HepG2 (cell line): ENCODE results near the gene HYI.
"Not testable (repeated sequence)": the region's sequence is repeated elsewhere in the genome, so short reads cannot be mapped to it uniquely, and the experiment has no call there.

Experiments used
- CBX2 ChIP-seq, 2 experiments: fragments of 200-600 bp in 1 of 2; sonication (generic); formaldehyde crosslinking in 1 of 2; IDR thresholded peaks; 2 replicates each; pipeline versions ENCODE4 v1.7.0 to v1.8.1; 2018 to 2022; ENCODE audit warnings: low read depth in 2 of 2, low read length in 1 of 2, mild to moderate bottlenecking in 1 of 2, missing genetic modification reagents in 1 of 2
- EP300 ChIP-seq, 3 experiments: sonication (generic) in 1 of 3; formaldehyde crosslinking in 1 of 3; IDR thresholded peaks; 2 replicates each; pipeline versions ENCODE4 v1.5.1 to v1.6.1; 2011 to 2020; ENCODE audit warnings: low read depth in 2 of 3, low read length in 2 of 3, borderline replicate concordance in 1 of 3, improper control_type of control experiment in 1 of 3, mild to moderate bottlenecking in 1 of 3, missing genetic modification reagents in 1 of 3, moderate library complexity in 1 of 3
- RAD21 ChIP-seq: fragments of 450-650 bp; formaldehyde crosslinking; IDR thresholded peaks from 2 replicates; pipeline ENCODE4 v1.5.0; 2020; ENCODE audit warnings: mild to moderate bottlenecking
- TARDBP ChIP-seq: sonication (generic); formaldehyde crosslinking; IDR thresholded peaks from 2 replicates; pipeline ENCODE4 v1.8.0; 2022; ENCODE audit warnings: mild to moderate bottlenecking, missing genetic modification reagents
- ZFP36 ChIP-seq: fragments of 150-350 bp; IDR thresholded peaks from 2 replicates; pipeline ENCODE4 v1.6.1; 2018; ENCODE audit warnings: borderline replicate concordance, low read length, low read depth; ENCODE audit not compliant: partially characterized antibody
- TF ChIP-seq, protein P1 (sequence below): sonication (generic); formaldehyde crosslinking; IDR thresholded peaks from 2 replicates; pipeline ENCODE4 v1.5.0; 2020; ENCODE audit warnings: mild to moderate bottlenecking, missing genetic modification reagents, moderate library complexity
- TF ChIP-seq, protein P2 (sequence below): sonication (generic); formaldehyde crosslinking; IDR thresholded peaks from 2 replicates; pipeline ENCODE4 v1.5.1; 2020; ENCODE audit warnings: missing genetic modification reagents, mild to moderate bottlenecking, borderline replicate concordance
- TF ChIP-seq, protein P3 (sequence below): IDR thresholded peaks from 2 replicates; pipeline ENCODE4 v1.6.1; 2018; ENCODE audit warnings: missing genetic modification reagents

DNA sequence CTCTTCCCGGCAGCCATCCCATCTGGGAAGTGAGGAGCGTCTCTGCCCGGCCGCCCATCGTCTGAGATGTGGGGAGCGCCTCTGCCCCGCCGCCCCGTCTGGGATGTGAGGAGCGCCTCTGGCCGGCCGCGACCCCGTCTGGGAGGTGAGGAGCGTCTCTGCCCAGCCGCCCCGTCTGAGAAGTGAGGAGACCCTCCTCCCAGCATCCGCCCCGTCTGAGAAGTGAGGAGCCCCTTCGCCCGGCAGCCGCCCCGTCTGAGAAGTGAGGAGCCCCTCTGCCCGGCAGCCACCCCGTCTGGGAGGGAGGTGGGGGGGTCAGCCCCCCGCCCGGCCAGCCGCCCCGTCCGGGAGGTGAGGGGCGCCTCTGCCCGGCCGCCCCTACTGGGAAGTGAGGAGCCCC is 48.1 kb upstream of the HYI start:
- TF ChIP-seq, protein P1, sequence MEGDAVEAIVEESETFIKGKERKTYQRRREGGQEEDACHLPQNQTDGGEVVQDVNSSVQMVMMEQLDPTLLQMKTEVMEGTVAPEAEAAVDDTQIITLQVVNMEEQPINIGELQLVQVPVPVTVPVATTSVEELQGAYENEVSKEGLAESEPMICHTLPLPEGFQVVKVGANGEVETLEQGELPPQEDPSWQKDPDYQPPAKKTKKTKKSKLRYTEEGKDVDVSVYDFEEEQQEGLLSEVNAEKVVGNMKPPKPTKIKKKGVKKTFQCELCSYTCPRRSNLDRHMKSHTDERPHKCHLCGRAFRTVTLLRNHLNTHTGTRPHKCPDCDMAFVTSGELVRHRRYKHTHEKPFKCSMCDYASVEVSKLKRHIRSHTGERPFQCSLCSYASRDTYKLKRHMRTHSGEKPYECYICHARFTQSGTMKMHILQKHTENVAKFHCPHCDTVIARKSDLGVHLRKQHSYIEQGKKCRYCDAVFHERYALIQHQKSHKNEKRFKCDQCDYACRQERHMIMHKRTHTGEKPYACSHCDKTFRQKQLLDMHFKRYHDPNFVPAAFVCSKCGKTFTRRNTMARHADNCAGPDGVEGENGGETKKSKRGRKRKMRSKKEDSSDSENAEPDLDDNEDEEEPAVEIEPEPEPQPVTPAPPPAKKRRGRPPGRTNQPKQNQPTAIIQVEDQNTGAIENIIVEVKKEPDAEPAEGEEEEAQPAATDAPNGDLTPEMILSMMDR (CRISPR knock-in tag), result not testable (repeated sequence)
- TF ChIP-seq CBX2 (IDR thresholded peaks at IDR 0.05; ENCODE audit: low read depth, low read length); CBX2 (CRISPR knock-in tag; IDR thresholded peaks at IDR 0.05; ENCODE audit: low read depth); RAD21; TARDBP; ZFP36; EP300 (IDR thresholded peaks at IDR 0.05; ENCODE audit: low read depth in 2 of 2, low read length in 2 of 2); EP300 (CRISPR knock-in tag; IDR thresholded peaks at IDR 0.05; ENCODE audit: borderline replicate concordance): not testable (repeated sequence)
- TF ChIP-seq, protein P2, sequence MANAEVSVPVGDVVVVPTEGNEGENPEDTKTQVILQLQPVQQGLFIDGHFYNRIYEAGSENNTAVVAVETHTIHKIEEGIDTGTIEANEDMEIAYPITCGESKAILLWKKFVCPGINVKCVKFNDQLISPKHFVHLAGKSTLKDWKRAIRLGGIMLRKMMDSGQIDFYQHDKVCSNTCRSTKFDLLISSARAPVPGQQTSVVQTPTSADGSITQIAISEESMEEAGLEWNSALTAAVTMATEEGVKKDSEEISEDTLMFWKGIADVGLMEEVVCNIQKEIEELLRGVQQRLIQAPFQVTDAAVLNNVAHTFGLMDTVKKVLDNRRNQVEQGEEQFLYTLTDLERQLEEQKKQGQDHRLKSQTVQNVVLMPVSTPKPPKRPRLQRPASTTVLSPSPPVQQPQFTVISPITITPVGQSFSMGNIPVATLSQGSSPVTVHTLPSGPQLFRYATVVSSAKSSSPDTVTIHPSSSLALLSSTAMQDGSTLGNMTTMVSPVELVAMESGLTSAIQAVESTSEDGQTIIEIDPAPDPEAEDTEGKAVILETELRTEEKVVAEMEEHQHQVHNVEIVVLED (CRISPR knock-in tag), result not testable (repeated sequence)
- TF ChIP-seq, protein P3, sequence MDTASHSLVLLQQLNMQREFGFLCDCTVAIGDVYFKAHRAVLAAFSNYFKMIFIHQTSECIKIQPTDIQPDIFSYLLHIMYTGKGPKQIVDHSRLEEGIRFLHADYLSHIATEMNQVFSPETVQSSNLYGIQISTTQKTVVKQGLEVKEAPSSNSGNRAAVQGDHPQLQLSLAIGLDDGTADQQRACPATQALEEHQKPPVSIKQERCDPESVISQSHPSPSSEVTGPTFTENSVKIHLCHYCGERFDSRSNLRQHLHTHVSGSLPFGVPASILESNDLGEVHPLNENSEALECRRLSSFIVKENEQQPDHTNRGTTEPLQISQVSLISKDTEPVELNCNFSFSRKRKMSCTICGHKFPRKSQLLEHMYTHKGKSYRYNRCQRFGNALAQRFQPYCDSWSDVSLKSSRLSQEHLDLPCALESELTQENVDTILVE (CRISPR knock-in tag), result not testable (repeated sequence)
